Measurements from ENCODE around the gene PAX2.

Gene PAX2

GRCh38 chr10:100724531-100725027 lies 20.8 kb upstream of the PAX2 start:
- no peak for DNase-seq (ENCODE audit: low read depth)

- peak; percentile 0 for DNase-seq (ENCODE audit: low read depth)
Observed at GRCh38 chr10:100725071-100725471, 20.3 kb upstream of the PAX2 start.

DNA sequence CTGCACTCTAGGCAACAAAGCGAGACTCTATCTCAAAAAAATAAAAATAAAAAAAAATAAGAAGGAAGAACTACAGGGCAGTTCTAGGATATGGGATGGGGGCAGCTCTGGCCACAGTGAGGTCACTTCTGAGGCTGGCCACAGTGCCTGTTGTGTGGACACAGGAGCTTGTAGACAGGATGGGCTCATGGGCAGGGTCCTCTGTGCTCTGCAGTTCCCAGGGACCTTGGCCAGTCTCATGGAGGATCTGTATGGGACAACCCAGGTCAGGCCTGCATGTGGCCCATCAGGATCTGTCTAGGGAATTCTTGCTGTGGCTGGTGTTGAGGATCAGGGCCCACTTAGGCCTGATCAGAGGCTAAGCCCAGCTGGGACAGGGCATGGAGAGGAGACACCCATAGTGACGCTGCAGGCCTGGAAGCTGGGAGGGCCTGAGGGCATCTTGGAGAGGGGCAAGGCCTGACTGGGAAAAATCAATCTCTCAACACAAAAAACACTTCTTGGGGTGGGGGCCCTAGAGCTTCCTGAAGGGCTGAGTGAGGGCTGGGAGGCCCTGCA lies 19.4 kb upstream of the PAX2 start:
- no peak for DNase-seq (ENCODE audit: low read depth)

GRCh38 chr10:100727808-100728207 lies 17.6 kb upstream of the PAX2 start:
- DNase-seq (ENCODE audit: low read depth) = no peak

- no peak for DNase-seq (ENCODE audit: low read depth)
Observed at GRCh38 chr10:100728928-100729861, 16.2 kb upstream of the PAX2 start.

DNA sequence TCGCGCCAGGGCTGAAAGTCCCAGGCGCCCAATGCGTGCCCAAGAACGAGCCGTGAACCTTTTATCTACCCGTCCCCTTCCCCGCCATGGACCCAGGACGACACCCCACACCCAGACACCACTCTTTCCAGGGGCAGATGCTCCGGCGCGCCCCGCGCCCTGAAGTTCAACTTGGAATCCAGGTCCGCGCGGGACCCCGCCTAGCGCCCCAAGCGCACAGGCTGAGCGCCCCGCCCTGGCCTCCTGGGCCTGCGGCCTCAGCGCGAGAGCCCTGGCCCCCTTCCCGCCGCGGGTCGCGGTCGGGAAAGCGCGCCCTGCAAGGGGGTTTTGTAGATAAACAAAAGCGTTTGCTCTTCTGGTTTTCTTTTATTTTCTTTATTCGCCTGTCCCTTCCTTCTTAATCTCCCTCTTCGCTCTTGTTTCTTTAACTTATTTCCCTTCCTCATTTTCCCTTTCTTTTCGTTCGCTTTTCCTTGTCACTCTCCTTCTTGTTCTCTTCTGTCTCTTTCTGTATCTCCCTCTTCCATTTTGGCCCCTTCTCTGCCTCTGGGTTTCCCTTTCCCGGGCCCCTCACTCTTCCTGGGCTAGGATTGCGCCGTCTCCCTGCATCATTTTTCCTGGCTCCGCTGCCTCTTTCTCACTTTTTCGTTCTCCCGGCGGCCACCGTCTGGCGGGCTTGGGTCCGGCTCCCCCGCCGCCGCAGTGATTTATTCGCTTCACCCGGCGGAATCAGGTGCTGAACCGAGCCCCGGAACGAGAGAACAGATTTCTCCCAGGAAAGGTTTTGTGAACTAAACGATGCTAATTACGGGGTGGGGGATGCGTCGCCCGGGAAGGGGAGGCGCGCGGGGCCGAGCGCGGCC lies 15.3 kb upstream of the PAX2 start:
- DNase-seq (ENCODE audit: low read depth) = no peak

GRCh38 chr10:100730725-100731406 lies 14.5 kb upstream of the PAX2 start:
- DNase-seq (ENCODE audit: low read depth) = no peak

DNA sequence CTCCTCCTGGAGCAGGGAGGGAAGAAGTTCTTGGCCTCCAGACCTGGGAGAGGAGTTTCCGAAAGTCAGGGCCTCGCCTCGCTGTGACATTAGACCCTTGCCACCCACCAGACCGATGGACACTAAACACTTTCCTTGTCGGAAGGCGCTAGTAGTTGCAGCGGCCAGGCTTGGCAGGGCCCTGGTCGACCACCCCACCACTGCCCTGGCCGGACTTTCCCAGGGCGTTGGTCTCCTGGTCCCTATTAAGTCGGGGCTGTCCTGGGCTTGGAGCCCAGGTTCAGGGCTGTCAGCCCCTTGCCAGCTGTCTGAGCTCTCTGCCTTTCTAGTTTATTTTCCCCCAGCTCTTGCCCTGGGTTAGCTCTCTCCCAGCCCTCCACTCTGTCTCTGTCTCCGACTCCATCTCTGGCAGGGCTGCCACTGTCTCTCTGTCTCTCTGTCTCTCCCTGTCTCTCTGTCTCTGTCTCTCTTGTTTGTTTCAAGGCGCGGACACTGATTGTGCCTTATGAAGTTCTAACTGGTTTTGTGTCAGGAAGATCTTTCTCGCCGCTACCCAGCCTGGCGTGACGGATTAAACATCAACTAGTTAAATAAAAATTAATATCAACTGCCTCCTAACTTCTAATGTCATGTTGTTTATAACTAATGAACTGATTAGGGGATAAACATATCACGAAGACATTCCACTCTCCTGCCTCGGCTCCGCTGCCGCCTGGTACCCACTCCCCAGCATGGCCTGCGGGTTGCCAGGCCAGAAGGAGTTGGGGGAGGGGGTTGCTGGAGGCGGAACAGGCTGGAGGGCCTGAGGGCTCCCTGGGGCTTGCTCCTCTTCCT lies 13.8 kb upstream of the PAX2 start:
- DNase-seq (ENCODE audit: low read depth) = no peak

DNA sequence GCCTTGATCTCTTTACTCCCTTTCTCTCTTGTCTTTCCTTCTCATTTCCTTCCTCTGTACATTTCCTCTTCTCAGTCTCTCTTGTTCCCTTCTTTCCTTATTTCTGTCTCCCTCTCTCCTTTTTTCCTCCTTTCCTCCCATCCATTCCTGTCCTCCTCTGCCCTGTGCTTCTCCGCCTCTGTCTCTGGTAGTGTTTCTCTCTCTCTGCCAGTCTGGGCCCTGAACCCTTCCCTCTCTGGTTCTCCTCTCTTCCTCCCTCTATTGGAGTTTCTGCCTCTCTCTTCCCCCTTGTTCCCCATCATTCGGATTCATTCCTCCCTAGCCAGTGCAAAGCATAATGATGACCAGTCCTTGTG lies 13.2 kb upstream of the PAX2 start:
- DNase-seq (ENCODE audit: low read depth) = no peak

GRCh38 chr10:100733329-100733728 lies 12.1 kb upstream of the PAX2 start:
- DNase-seq (ENCODE audit: low read depth) = no peak

DNA sequence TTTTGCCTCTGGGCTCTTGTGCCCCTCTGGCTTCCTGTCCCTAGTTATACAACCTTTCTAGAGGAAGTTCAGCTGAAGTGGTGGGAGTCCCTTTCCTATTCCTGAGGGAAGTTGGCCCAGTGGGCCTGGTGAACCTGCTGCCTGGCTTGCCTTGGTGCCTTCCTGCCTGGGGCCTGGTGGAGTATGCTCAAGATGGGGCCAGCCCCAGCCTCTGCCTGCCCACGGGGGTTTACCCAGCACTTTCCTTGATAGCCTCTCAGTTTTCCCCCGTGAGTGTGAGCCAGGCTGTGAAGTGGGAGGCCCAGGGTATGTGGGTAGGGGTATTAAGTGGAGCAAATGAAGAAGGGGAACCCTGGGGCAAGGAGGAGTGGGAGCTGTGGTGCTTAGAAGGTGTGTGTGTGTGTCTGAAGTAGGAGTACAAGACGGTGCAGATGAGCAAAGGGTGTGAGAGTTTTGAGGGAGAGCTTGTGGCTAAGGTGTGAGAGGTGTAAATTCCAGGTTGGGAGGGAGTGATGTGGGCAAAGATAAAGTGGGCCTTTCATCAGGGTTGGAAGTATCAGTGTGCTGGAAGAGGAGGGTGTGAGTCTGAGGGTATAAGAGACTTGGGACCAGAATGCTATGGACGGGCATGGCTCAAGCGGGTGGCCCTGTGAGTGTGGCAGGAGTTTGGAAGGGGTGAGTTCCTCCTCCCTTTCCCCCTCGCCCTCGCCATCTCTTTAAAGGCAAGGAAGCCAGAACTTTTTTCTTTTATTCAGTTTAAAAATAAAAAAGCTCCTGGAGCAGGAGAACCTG lies 10.9 kb upstream of the PAX2 start:
- no peak for DNase-seq (ENCODE audit: low read depth)

- no peak for DNase-seq (ENCODE audit: low read depth)
Observed at GRCh38 chr10:100735087-100735336, 10.4 kb upstream of the PAX2 start.

- DNase-seq (ENCODE audit: low read depth) = no peak
Observed at GRCh38 chr10:100735337-100736143, 9.8 kb upstream of the PAX2 start.

DNA sequence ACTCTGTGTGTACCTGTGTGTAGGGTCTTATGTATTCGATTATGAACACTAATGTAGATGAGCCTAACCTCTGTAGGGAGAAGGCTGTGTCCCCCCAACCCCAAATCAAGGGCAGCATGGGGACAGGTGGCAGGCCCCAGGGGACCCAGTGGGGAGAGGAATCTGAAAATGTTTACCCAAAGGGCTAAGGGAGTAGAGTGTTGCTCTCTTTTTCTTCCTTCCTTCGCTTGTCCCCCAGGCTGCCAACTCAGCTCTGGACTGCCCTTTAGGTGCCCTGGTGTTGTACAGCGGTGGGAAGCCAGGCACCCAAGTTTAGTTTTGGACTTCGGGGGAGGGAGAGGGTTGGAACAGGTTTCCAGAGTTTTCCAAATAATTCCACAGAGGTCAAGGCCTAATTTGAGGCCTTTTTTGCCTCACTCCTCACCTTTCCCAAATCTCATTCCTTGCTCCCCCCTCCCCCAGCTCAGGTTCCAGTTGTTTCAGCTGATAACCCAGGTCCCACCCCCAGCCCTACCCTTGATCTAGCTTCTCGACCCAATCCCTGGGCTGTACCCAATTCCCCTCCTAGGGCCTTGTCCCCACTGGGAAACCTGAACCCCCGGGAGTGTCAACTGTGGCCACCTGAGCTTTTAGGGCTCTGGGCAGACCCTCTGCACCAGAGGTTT lies 9.1 kb upstream of the PAX2 start:
- no peak for DNase-seq (ENCODE audit: low read depth)

- no peak for DNase-seq (ENCODE audit: low read depth)
Observed at GRCh38 chr10:100736809-100737354, 8.5 kb upstream of the PAX2 start.

- DNase-seq (ENCODE audit: low read depth) = no peak
Observed at GRCh38 chr10:100737355-100738054, 7.9 kb upstream of the PAX2 start.

DNA sequence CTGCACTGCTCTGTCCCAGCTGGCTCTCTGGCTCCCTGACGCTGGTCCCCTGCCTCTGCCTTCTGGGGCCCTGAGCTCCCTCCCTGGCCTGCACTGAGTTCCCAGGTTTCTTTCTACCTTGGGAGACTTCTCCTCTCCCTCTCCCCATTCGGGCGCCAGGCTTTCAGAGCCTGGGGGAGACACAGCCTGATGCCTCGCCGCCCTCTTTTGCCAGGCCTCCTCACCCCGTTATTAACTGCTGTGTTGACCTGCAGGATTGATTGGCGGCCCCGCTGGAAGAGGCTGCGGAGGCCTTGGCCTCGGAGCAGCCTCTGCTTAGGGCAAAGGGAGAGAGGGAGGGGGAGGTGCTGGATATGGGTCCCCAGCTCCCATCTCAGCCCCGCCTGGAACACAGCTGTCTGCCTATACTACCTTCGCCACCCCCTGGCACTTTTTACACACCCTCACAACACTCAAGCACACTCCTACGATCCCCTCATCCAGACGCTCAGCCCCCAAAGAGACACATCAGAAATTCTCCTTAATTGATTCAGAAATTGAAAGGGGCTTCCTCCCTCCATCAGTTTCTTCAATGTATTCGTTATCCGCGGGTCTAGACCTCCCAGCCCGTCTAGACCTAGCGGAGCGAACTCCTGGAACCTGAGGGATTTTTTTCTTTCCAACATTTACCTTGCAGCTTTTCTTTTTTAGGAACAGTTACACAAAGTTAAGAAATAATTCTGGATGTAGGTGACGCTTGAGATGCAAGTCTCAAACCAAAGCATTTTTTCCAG lies 7.1 kb upstream of the PAX2 start:
- DNase-seq (ENCODE audit: low read depth) = no peak

Measured in non-pigmented ciliary epithelial cell (primary cell).